RPMI8226 (cell line): ENCODE data around the gene INPP4B.

Source experiments
- DNase-seq: peaks from one replicate; pipeline ENCODE4 v3.0.0-alpha.2; 2015

INPP4B gene

DNA sequence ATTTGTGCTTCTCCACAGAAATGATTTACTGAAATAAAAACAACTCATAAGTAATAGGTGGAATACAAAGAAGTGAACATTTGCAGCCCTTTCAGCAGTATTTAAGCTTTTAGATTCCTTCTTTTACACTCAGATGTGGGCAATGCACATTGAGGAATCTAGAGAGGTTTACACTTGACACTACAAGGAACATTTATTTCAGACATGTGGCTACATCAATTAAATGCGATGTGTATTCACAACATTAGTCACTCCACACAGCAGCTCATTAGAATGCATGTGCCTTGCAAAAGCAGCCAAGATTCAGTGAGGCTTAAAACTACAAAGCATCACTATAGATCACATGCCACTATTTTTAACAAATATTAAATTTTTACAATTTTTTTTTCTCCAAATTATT lies 480.7 kb downstream of the INPP4B start:
- DNase-seq: no peak

DNA sequence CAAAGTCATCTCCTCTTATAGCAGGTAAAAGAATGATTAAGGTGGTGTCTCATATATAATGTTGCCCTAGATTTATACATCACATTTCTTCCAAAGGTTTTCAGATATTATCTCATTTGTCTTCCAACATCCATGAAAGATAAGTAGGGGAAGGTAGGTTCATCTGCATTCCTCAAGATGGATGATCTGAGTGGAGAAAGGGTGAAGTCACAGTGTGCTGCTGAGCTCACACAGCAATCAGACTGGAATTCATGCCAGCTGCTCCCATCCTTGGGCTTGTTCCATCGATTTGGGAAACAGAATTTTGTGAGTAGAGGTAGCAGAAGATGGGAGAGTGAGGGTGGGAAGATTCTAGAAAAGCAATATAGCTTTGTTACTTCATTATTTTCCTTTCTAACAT lies 482.4 kb downstream of the INPP4B start:
- no peak for DNase-seq

DNA sequence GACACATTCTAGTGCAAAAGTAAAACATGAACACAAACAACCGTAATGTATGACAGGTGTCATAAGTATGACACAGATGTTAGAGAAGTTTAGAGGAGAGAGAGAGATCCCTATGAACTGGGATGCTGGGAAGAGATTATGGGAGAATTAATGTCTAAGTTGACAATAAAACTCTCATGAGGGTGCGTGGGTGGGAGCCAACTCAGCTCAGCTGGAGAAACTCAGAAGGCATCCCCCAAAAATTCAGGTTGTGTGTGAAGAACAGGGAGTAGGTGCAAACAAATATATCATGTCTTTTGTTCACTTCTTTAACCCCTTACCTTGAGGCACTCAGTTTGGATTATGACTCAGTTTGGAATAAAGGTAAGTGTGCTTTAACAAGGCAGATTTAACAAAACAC lies 484.1 kb downstream of the INPP4B start:
- DNase-seq: no peak

DNA sequence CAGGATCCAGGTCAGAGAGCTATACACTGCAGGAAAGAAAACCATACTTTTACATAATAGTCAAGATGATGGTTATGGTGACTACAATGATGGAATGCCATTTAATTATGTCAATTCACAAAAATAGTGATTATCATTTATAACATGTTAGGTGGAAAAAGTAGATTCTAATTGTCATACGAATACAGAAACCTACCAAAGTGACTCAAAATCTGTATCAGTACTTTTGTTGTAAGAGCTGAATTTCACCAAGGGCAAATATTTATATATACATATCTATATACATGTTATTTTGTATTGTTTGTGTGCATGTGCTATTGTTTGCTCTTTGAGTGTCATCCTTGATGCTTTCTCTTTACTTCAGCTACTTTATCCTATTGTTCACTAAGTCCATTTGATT lies 485.4 kb downstream of the INPP4B start:
- DNase-seq: no peak

DNA sequence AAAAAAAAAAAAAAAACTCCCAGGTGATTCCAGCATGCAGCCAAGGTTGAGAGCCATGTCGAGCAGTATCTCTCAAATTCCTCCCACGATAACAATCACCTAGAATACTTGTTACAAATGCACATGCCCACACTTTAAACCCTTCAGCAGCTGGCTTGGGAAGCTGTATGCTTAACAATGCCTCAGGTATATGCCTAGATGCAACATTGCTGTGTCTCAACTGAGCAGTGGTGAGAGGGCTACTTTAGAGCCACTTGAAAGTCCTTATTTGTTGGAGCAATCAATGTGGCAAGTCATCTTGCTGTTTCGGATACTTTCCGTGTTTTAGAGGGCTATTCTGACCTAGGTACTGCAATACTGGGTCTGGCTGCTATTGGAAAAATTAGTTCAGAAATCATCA lies 487.4 kb downstream of the INPP4B start:
- no peak for DNase-seq

DNA sequence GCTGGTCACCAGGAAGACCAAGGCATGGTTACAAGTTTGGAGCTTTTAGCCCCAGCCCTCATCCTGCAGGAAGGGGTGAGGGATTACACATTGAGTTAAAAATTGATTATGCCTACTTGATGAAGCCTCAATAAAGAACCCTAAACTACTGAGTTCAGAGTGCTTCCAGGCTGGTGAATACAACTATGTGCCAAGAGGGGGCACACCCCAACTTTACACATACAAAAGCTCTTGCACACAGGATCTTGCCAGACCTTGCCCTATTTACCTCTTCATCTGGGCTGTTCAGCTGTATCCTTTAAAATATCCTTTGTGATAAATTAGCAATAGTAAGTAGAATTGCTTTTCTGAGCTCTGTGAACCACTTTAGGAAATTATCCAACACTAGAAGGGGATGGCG lies 489.3 kb downstream of the INPP4B start:
- no peak for DNase-seq

DNA sequence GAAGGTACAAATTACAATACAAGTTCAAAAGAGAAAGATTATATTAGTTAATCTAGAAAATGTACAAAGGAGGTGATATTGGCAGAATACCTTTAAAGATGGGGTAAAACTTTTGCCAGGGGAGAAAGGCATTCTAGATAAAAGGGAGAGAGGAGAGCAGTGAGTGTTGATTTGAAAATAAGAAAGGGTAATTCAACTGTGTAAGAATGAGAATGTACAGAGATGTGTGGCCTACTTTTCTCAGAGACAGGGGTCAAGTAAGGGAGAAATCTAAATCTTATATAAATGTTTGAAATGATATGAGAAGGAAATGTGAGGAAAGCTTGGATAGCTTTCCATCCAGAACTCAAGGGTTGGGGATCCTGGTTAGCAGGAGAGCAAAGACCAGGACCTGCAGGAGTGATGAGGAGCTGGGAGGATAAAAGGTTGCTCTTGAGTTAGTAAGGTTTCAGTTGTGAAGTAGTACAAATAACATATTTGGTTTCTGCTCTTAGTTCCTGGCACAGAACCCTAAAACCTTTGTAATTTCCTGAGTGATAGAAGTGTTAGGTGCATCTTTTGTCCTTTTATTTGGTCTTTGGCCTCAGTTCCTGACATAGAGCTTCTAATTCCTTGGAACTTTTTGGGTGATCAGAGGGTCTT lies 489.9 kb downstream of the INPP4B start:
- no peak for DNase-seq

DNA sequence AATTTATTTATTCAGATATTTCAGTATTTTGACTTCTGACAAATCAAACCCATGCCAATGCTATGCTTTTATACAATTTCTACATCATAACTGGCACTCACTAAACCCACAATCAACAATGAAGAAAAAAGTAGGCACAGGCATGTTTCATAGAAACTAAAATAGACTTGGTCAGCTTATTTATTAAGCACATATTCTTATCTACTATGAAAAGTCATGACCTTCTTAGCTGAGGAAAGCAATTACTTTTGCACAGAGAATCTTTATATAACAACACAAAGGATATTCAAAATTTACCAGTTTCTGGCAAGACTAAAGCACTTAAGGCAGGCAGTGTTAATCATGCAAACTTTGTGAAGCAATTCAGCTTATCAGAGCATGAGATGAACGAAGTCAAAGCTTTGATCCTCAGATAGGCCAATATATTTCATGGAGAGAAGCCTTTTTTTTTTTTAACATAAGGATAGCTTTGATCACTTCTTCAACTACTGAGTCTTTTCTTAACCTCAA lies 490.6 kb downstream of the INPP4B start:
- no peak for DNase-seq

DNA sequence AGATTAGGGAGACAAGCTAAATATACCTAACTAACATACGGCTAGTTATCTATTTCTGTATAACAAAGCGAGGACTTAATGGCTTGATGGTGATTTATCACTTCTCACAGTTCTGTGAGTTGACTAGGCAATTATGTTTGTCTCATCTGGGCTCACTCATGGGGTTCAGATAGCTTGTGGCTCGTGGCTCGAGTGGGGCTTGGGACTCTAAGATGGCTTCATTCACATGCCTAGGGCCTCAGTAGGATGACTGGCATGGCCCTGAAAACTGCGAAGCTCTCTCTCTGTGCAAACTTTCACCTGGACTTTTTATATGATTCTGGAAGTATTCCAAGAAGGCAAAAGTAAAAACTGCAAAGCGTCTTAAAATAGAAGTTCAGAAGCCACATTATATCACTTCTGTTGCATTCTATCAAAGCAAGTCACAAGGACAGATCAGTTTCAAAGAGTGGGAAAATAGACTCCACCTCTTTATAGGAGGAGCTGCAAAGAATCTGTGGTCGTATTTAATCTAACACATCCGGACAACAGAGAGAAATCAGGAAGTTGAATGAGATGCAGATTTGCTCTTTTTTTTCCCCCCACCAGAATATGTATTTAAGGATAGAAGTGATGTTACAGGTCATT lies 491.2 kb downstream of the INPP4B start:
- peak; percentile 29 for DNase-seq

DNA sequence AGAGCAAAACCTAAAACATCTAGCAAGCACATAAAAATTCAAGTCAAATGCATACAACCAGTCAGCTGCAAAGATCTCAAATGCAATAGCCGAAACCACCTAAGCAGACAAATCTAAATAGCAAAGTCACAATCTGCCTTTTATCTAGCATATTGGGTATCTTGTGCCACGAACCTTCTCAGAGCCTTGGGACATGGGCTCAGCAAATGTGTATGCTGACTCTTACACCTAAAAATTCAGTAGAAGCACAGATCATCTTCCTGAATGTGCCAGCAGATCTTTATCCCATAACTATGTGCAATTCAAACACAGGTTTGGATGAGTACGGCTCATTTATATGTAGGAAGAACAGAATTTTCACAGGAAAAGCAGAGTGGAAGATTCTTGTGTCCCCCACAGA lies 492.1 kb downstream of the INPP4B start:
- DNase-seq: no peak

DNA sequence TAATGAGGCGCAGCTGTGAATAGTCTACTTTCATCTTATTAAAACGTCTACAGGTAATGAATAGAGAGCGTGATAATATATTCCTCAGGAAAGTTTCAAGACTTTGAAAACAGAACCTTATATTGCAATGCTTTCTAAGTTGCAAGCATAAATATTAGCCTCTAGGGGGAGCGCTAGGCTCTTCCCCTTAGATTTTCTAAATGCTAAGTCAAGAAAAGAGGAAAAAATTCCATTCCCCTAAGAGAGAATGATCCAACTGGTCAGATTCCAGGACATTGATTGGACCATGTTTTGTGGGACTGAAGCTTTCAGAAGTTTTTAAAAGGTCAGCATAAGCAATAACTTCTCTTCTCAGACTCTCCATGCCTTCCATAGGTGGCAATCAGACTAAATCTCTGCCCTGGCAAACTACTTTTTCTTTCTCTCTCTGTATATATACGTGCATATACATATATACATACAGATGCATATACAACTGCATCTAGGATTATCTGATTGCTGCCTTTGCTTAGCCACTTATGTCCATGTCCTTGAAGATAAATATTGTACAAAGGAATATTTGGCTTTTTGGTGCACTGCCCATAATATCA lies 492.9 kb downstream of the INPP4B start:
- DNase-seq: no peak

DNA sequence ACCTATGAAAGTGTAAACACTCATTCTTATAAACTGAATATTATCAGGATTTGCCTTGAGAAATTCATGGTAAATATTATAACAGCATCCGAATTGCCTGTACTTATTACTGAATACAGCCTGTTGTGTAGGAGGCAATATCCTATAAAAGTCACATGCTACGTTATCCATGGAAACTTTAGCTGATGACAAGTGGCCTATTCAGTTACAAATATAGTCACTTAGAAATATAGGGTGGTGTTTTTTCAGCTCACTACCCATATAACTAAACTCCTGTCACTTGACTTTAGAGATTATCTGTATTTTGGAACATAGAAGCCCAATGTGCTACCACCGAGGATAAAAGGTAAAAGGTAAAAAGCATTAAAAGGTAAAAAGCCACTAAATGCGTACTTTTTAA lies 493.4 kb downstream of the INPP4B start:
- no peak for DNase-seq

DNA sequence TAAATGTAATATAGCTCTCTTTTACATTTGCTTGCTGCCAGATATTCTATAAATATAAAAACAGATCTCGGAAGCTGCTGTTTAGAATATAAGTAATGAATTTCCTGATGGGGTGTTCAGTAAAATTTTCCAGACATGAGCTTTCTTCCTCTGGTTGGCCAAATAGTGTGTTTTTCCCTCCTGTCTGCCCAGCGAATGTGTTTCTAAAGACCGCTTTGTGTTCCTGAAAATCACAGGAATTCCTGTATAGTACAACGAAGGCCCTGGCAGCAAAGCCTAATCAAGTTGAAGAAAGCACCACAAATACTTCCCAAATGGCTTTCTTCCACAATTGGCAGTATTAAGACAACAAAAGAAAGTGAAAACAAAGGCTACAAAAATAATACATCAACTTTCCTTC lies 494.1 kb downstream of the INPP4B start:
- DNase-seq: no peak

DNA sequence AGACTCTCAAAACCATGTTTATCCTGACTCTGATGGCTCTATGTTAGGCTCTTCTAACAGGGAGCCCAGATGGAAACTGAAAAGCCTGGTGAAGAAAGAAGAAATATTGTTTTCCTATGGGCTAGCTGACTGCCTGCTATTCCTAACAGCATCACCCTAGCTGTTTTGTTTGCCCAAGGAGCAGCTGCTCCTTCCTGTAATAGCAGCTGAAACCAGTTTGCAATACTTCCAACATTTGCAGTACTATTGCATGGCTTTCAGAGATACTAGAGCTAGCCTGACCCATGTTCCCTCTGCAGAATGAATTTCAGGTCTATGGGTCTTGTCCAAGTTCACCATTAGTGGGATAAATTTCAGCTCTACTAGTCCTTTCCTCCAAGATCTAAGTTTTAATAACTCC lies 495.2 kb downstream of the INPP4B start:
- DNase-seq: no peak

DNA sequence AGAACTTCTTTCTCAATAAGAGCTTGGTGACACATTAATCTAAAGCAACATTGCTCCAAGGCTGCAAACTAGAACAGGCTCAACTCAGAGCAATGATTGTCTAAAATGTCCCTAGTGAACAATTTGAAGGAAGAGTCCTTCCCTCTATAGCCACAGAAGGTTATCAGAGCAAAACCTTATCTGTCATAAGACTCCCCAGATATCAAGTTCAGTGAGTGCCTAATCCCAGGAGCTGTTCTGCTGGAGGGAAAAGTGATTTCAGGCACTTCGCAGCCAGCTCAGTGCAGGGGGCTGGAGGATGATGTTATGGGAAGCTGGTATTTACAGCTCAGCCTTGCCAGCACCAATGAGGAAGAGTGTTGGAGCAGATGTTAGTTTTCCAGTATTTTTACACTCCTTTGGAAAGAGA lies 497.5 kb downstream of the INPP4B start:
- no peak for DNase-seq

DNA sequence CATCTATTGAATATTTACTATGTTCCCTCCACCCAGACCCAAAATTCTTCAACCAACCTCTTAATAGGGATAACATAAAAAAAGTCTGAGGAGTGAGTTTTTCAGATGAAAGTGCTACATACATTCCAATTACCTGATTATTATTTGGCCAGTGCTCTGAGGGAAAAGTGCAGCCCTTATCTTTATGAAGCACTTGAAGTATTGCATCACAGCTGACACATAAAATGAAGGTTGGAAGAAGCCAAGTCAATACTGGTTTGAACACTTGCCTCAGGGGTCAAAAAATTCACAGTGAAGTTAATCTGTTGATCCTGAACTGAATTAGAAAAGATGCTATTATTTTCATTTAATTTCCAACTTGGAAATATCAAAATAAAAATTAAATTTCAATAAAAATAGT lies 498.9 kb downstream of the INPP4B start:
- DNase-seq: no peak

DNA sequence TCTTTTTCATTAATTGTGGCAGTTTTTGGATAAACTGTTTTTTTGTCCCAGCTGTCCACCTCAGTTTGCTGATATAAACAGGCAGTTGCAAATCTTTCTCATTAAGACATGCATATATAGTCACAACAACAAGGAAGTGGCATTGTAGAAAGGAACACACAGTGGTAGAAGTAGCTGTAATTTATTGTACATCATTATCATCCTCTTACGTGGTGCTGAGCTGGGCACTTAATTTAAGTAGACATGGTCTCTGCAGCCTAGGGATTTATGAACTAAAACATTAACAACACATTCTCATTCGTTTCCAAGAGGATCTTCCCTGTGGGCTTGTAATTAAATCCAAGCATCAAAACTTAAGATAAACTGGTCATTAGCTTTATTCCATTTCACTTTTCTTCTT lies 500.2 kb downstream of the INPP4B start:
- DNase-seq: no peak

DNA sequence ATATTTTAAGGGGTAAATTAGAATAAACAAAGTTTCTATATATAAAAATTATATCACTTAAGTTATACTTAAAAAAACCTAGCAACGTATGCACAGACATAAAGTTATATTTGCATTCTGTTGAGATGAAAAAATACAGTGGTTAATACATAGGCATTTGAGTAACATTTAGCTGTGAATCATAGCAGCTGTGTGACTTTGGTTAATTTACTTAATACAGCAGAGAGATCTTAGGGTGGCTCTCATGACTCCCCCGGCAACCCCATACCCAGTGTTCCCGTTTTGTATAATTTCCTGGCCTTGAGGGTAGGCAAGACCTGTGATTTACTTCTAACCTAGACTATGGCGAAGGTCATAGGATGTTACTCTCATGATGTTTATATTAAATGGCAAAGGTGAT lies 504.8 kb downstream of the INPP4B start:
- DNase-seq: no peak

DNA sequence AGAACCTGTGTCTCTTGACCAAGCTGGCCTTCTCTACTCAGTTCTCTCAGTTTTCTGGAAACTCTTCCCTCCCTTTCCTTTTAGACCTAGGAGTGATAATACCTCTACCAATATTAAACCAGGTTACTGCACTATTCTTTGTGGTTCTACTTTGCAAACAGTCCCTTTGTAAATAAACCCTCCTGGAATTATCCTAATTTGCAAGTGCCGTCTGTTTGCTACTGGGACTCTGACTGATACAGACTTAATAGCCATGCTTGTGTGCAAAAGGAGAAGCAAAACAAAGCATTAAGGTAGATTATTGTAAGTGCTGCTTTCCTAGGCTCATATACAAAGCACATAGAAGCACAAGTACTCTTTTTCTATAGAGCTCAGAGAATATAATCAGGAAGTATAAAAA lies 507.0 kb downstream of the INPP4B start:
- DNase-seq: no peak

DNA sequence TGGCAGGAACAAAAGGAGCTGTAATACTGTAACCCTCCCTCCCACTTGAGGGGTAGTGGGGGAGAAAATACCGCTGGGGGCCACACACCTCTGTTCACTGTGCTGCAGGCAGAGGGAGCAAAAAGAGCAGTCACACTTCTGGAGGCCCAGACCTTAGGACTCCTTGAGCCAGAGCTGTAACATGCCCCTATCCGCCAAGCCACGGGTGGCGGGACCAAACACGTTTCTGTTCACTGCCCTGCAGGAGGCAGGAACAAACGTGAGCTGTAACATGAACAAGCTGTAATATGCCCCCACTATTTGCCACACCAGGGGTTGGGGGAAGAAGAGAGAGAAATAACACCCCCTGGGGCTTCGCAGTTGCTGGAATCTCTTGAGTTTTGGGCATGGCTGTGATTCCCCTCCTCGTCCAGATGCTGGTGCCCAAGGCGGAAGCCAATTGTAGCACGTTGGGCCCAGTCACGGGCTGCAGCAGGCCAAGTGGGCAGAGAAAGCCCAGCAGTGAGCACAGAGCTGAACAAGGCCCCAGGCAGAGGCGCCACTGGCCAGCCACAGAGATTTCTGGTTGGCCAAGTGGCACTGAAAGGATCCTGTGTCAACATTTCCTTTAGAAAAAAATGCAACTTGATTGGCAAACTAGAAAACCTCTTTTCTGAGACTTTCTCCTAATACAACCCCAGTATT lies 509.7 kb downstream of the INPP4B start:
- no peak for DNase-seq

DNA sequence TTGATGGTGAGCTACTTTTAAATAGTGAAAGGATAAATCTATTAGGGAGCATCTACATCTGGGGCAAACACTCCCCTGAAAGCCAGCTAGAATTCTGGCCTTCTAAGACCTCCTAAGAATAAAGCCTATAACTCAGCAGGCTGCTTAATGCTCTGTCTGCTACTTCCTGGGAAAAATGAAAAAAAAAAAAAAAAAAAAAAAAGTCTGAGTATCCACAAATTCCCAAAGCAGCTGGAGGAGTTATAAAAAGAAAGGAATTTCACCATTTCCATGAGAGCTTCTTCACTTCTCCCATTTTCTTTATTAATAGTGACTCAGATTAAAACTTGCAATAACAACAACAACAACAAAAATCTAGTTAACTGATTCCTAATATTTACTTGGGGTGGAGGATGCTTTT lies 511.2 kb downstream of the INPP4B start:
- DNase-seq: no peak

DNA sequence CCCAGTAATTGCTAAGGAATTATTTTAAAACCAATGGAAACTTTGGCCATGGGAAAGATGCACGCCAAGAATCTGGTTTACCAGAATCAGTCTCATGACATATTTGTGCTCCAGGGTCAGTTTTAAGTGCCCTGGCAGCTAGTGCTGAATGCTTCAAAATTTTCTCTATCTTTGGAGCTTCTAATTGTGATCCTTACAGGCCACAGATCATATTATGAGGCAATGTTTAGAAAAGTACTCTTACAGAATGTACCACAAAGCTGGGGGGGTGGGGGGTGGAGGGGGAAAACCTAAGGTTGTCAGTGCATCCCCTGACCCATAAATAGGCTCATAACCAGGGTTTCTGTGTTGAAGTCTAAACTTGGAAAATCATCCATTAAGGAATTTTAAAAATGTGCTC lies 514.5 kb downstream of the INPP4B start:
- no peak for DNase-seq

DNA sequence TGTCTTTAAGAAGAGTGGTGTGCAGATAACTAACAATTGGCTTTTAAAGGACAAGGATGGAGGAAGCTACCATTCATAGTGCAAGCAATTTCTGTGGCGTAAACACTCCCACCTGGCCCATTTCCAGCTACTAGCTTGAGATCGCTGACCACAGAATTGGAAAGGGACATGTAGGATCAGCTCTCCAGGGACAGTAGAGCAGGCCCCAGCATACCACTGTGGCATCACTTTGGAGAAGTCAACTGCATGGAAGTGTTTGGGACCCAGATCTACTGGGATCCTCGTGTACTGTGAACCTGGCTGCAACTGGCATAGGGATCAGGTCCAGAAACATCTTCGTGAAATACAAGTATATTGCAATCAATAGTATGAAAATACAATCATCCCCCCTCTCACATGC lies 515.0 kb downstream of the INPP4B start:
- DNase-seq: no peak

DNA sequence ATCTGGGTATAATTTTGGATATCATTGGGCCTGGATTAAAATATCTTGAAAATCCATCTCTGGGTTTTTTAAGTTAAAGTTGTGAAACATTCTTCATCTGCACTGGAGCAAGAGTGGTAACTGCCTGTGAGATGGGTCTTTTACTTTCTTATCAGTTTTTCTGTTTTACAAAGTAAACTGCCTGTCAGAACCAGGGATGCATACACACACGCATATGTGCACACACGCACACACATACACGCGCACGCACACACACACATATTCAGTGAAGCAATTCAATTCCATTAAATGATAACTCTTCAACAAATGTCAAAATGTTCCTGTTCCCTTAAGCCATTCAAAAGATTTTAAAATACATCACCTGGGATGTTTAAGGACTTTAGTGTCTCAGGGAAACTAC lies 515.8 kb downstream of the INPP4B start:
- DNase-seq: no peak
